ENCODE results near the gene DHRS3. TPM values are rescaled to one million over a fixed set of nuclear protein-coding genes. Genes with fewer than 3 reads are reported as not detected.
"Not testable (repeated sequence)": the region's sequence is repeated elsewhere in the genome, so short reads cannot be mapped to it uniquely, and the experiment has no call there.

Gene DHRS3
- total RNA-seq, 2 experiments from 2014 or later = 20.8 to 60.4 TPM

- CTCF ChIA-PET = no interaction called here
- H3K4me1 Mint-ChIP-seq = peaks cover 3% of the 10 kb centered on the region
These were observed 75.1 kb downstream of the DHRS3 start for GRCh38 chr1:12542616-12543592.

GRCh38 chr1:12542138-12542465 is 75.9 kb downstream of the DHRS3 start:
- ATAC-seq (no peak), DNase-seq (no peak)
- Mint-ChIP-seq H3K9me3 (ENCODE audit: low read depth) (peaks cover 4% of the 10 kb centered on the region), H3K4me1 (peaks cover 5% of the 10 kb centered on the region), H3K4me3 (no peak overlapping the region), H3K36me3 (peaks cover 8% of the 10 kb centered on the region), H3K27ac (no peak overlapping the region), H3K27me3 (peaks cover 15% of the 10 kb centered on the region)
- CTCF ChIA-PET = interaction anchor here (1.3 kb wide), 1 partner anchor 32 kb away, joined by 3 read pairs; no protein-coding TSS in a partner anchor

More at GRCh38 chr1:12542616-12543592, 75.1 kb downstream of the DHRS3 start:
- ATAC-seq = no peak
- Mint-ChIP-seq H3K27ac (no peak overlapping the region), H3K9me3 (ENCODE audit: low read depth) (no peaks in the 10 kb centered on the region), H3K4me3 (no peak overlapping the region), H3K36me3 (peaks cover 2% of the 10 kb centered on the region), H3K27me3 (peaks cover 15% of the 10 kb centered on the region)
- DNase-seq = no peak

GRCh38 chr1:12541274-12542137 is 76.5 kb downstream of the DHRS3 start:
- ATAC-seq = no peak
- CTCF ChIA-PET = interaction anchor here (1.3 kb wide), 1 partner anchor 31 kb away, joined by 3 read pairs; no protein-coding TSS in a partner anchor

GRCh38 chr1:12540580-12541273 is 77.3 kb downstream of the DHRS3 start:
- Mint-ChIP-seq H3K4me3 (no peak overlapping the region), H3K27ac (no peak overlapping the region), H3K27me3 (peaks cover 15% of the 10 kb centered on the region), H3K9me3 (ENCODE audit: low read depth) (peaks cover 11% of the 10 kb centered on the region), H3K4me1 (peaks cover 14% of the 10 kb centered on the region), H3K36me3 (peaks cover 17% of the 10 kb centered on the region)
- CTCF ChIA-PET = interaction anchor here (1.3 kb wide), 1 partner anchor 30 kb away, joined by 3 read pairs; no protein-coding TSS in a partner anchor
- DNase-seq (no peak), ATAC-seq (no peak)

More at GRCh38 chr1:12541274-12542137, 76.5 kb downstream of the DHRS3 start:
- Mint-ChIP-seq H3K27me3 (peaks cover 15% of the 10 kb centered on the region), H3K4me3 (no peak overlapping the region), H3K27ac (no peak overlapping the region), H3K9me3 (ENCODE audit: low read depth) (peaks cover 5% of the 10 kb centered on the region), H3K36me3 (peaks cover 10% of the 10 kb centered on the region), H3K4me1 (peaks cover 8% of the 10 kb centered on the region)
- no peak for DNase-seq

GRCh38 chr1:12539705-12540579 is 78.1 kb downstream of the DHRS3 start:
- no peak overlapping the region for H3K4me3 Mint-ChIP-seq

GRCh38 chr1:12539320-12539704 is 78.7 kb downstream of the DHRS3 start:
- H3K27me3 Mint-ChIP-seq = peaks cover 12% of the 10 kb centered on the region
- no peak for ATAC-seq
- no peak overlapping the region for H3K4me3 Mint-ChIP-seq
- DNase-seq = no peak
- H3K4me1 Mint-ChIP-seq = peaks cover 11% of the 10 kb centered on the region
- CTCF ChIA-PET = no interaction called here
- H3K9me3 Mint-ChIP-seq (ENCODE audit: low read depth) = peaks cover 16% of the 10 kb centered on the region
- peaks cover 23% of the 10 kb centered on the region for H3K36me3 Mint-ChIP-seq
- no peak overlapping the region for H3K27ac Mint-ChIP-seq

More at GRCh38 chr1:12539705-12540579, 78.1 kb downstream of the DHRS3 start:
- CTCF ChIA-PET = no interaction called here
- H3K27ac Mint-ChIP-seq = no peak overlapping the region
- peaks cover 16% of the 10 kb centered on the region for H3K9me3 Mint-ChIP-seq (ENCODE audit: low read depth)
- peaks cover 23% of the 10 kb centered on the region for H3K36me3 Mint-ChIP-seq
- DNase-seq (no peak), ATAC-seq (no peak)
- H3K27me3 Mint-ChIP-seq = peaks cover 15% of the 10 kb centered on the region
- H3K4me1 Mint-ChIP-seq = peaks cover 11% of the 10 kb centered on the region

- peaks cover 16% of the 10 kb centered on the region for H3K9me3 Mint-ChIP-seq (ENCODE audit: low read depth)
- not testable (repeated sequence) for ATAC-seq, H3K27me3 Mint-ChIP-seq, H3K27ac Mint-ChIP-seq, H3K4me3 Mint-ChIP-seq, DNase-seq
- H3K4me1 Mint-ChIP-seq = peaks cover 11% of the 10 kb centered on the region
- CTCF ChIA-PET = interaction anchor here (1.2 to 1.4 kb wide), 2 partner anchors 35 to 64 kb away, joined by 3 read pairs; no protein-coding TSS in a partner anchor
- peaks cover 23% of the 10 kb centered on the region for H3K36me3 Mint-ChIP-seq
These were observed 79.5 kb downstream of the DHRS3 start for GRCh38 chr1:12538536-12538935.

GRCh38 chr1:12537906-12538461 is 80.0 kb downstream of the DHRS3 start:
- peaks cover 11% of the 10 kb centered on the region for H3K4me1 Mint-ChIP-seq
- DNase-seq (no peak), ATAC-seq (no peak)
- peaks cover 23% of the 10 kb centered on the region for H3K36me3 Mint-ChIP-seq
- H3K27me3 Mint-ChIP-seq = peaks cover 6% of the 10 kb centered on the region
- CTCF ChIA-PET = interaction anchor here (1.2 to 1.4 kb wide), 2 partner anchors 35 to 63 kb away, joined by 3 read pairs; no protein-coding TSS in a partner anchor
- H3K4me3 Mint-ChIP-seq = no peak overlapping the region
- no peak overlapping the region for H3K27ac Mint-ChIP-seq
- H3K9me3 Mint-ChIP-seq (ENCODE audit: low read depth) = peaks cover 16% of the 10 kb centered on the region

GRCh38 chr1:12537294-12537693 is 80.7 kb downstream of the DHRS3 start:
- H3K4me3 Mint-ChIP-seq = no peak overlapping the region
- CTCF ChIA-PET = interaction anchor here (1.4 kb wide), 1 partner anchor 34 kb away, joined by 3 read pairs; no protein-coding TSS in a partner anchor
- DNase-seq (no peak), ATAC-seq (no peak)
- peaks cover 11% of the 10 kb centered on the region for H3K4me1 Mint-ChIP-seq
- H3K27me3 Mint-ChIP-seq = peaks cover 4% of the 10 kb centered on the region
- H3K27ac Mint-ChIP-seq = no peak overlapping the region
- H3K36me3 Mint-ChIP-seq = peaks cover 23% of the 10 kb centered on the region
- peaks cover 16% of the 10 kb centered on the region for H3K9me3 Mint-ChIP-seq (ENCODE audit: low read depth)

GRCh38 chr1:12536023-12536639 is 81.9 kb downstream of the DHRS3 start:
- Mint-ChIP-seq H3K27me3 (no peaks in the 10 kb centered on the region), H3K9me3 (ENCODE audit: low read depth) (peaks cover 16% of the 10 kb centered on the region), H3K4me1 (peaks cover 11% of the 10 kb centered on the region), H3K36me3 (peaks cover 23% of the 10 kb centered on the region), H3K4me3 (no peak overlapping the region), H3K27ac (peak overlapping the region; percentile 52)
- CTCF ChIA-PET = no interaction called here
- ATAC-seq (peak; percentile 36), DNase-seq (no peak)

- no peaks in the 10 kb centered on the region for H3K27me3 Mint-ChIP-seq
- H3K9me3 Mint-ChIP-seq (ENCODE audit: low read depth) = peaks cover 16% of the 10 kb centered on the region
- CTCF ChIA-PET = no interaction called here
- H3K27ac Mint-ChIP-seq = no peak overlapping the region
- no peak for ATAC-seq
- peaks cover 14% of the 10 kb centered on the region for H3K4me1 Mint-ChIP-seq
- no peak for DNase-seq
- peaks cover 21% of the 10 kb centered on the region for H3K36me3 Mint-ChIP-seq
- no peak overlapping the region for H3K4me3 Mint-ChIP-seq
These were observed 85.3 kb downstream of the DHRS3 start for GRCh38 chr1:12532405-12533315.

Data from activated CD8-positive, alpha-beta memory T cell treated with anti-CD3 and anti-CD28 coated beads, Interleukin-2, amount 10 ng/mL, durations not matched to agents 7 days and 5 days (primary cell).